WTC11 (cell line): Measurements from ENCODE around the gene CTXN1. TPM values are rescaled to one million over a fixed set of nuclear protein-coding genes. Genes with fewer than 3 reads are reported as not detected.
A peak's percentile ranks its signal among the peaks of the same experiment; 100 is the strongest.

Experiments used
- ATAC-seq: fragments of 200-7000 bp; cut with Tn5 transposase; 2 replicates; pipeline ENCODE4 v1.10.0; 2021; ENCODE audit warnings: mild to moderate bottlenecking, moderate library complexity
- CTCF ChIA-PET: fragments of 300-600 bp; sonication (Branson Sonifier 250); formaldehyde crosslinking; loops from one replicate; lab custom pipeline; 2021; ENCODE audit warnings: antibody characterized with exemption; lab: Charles Lee
- POLR2A ChIA-PET: fragments of 350-600 bp; sonication (Branson Sonifier 250); formaldehyde crosslinking; loops from one replicate; lab custom pipeline; 2021; ENCODE audit warnings: antibody characterized with exemption; lab: Charles Lee
- DNase-seq: peaks from one replicate; pipeline ENCODE4 v3.0.0; 2021; ENCODE audit warnings: low spot score
- H3K27ac Mint-ChIP-seq: 2 replicates; pipeline ENCODE4 v1.8.0; 2021; ENCODE audit warnings: mixed read lengths
- H3K27me3 Mint-ChIP-seq: 2 replicates; pipeline ENCODE4 v1.8.0; 2021; ENCODE audit warnings: low read depth, mild to moderate bottlenecking, moderate library complexity, mixed read lengths
- H3K36me3 Mint-ChIP-seq: 2 replicates; pipeline ENCODE4 v1.8.0; 2021; ENCODE audit warnings: mixed read lengths
- H3K4me1 Mint-ChIP-seq: 2 replicates; pipeline ENCODE4 v1.8.0; 2022; ENCODE audit warnings: mixed read lengths
- H3K4me3 Mint-ChIP-seq: 2 replicates; pipeline ENCODE4 v1.8.0; 2021; ENCODE audit warnings: mild to moderate bottlenecking, moderate library complexity, mixed read lengths
- H3K9me3 Mint-ChIP-seq: 2 replicates; pipeline ENCODE4 v1.8.0; 2021; ENCODE audit warnings: mixed read lengths
- CREM ChIP-seq: sonication (generic); formaldehyde crosslinking; IDR thresholded peaks from 2 replicates; pipeline ENCODE4 v1.8.1; 2022; ENCODE audit warnings: mild to moderate bottlenecking, missing genetic modification reagents, moderate library complexity
- ETV6 ChIP-seq: sonication (generic); formaldehyde crosslinking; IDR thresholded peaks from 2 replicates; pipeline ENCODE4 v1.8.1; 2022; ENCODE audit warnings: mild to moderate bottlenecking, missing genetic modification reagents
- JAZF1 ChIP-seq: fragments of 250-450 bp; sonication (Bioruptor Pico); IDR thresholded peaks from 2 replicates; pipeline ENCODE4 v1.9.0; 2021; ENCODE audit warnings: moderate library complexity, mild to moderate bottlenecking, inconsistent platforms
- MXD4 ChIP-seq: fragments of 250-450 bp; sonication (Bioruptor Pico); IDR thresholded peaks from 2 replicates; pipeline ENCODE4 v1.8.0; 2021; ENCODE audit warnings: mild to moderate bottlenecking, moderate library complexity, borderline replicate concordance
- NFYB ChIP-seq: sonication (generic); formaldehyde crosslinking; conservative IDR thresholded peaks from 2 replicates; pipeline ENCODE4 v1.8.0; 2022; ENCODE audit warnings: low read depth, missing genetic modification reagents
- NR2C2 ChIP-seq: sonication (generic); formaldehyde crosslinking; IDR thresholded peaks from 2 replicates; pipeline ENCODE4 v1.8.0; 2022; ENCODE audit warnings: mild to moderate bottlenecking, missing genetic modification reagents
- OVOL2 ChIP-seq: fragments of 250-450 bp; sonication (Bioruptor Pico); IDR thresholded peaks from 2 replicates; pipeline ENCODE4 v1.9.0; 2021; ENCODE audit warnings: mild to moderate bottlenecking, borderline replicate concordance
- SMAD3 ChIP-seq: sonication (generic); formaldehyde crosslinking; IDR thresholded peaks from 2 replicates; pipeline ENCODE4 v1.8.0; 2022; ENCODE audit warnings: missing genetic modification reagents, mild to moderate bottlenecking, borderline replicate concordance
- TEAD4 ChIP-seq: sonication (generic); formaldehyde crosslinking; IDR thresholded peaks from 2 replicates; pipeline ENCODE4 v1.8.0; 2022; ENCODE audit warnings: mild to moderate bottlenecking, missing genetic modification reagents
- TP53 ChIP-seq: sonication (generic); formaldehyde crosslinking; IDR thresholded peaks from 2 replicates; pipeline ENCODE4 v1.8.1; 2023; ENCODE audit warnings: mild to moderate bottlenecking, missing genetic modification reagents
- ZNF263 ChIP-seq: sonication (generic); formaldehyde crosslinking; IDR thresholded peaks from 2 replicates; pipeline ENCODE4 v1.8.1; 2022; ENCODE audit warnings: low read depth, mild to moderate bottlenecking, moderate library complexity, missing genetic modification reagents
- ZNF317 ChIP-seq: sonication (generic); formaldehyde crosslinking; IDR thresholded peaks from 2 replicates; pipeline ENCODE4 v1.8.1; 2023; ENCODE audit warnings: low read depth, mild to moderate bottlenecking, moderate library complexity, missing genetic modification reagents, borderline replicate concordance
- ZNF423 ChIP-seq: fragments of 250-450 bp; sonication (Bioruptor Pico); IDR thresholded peaks from 2 replicates; pipeline ENCODE4 v2.1.2; 2022; ENCODE audit warnings: mild to moderate bottlenecking, moderate library complexity
- total RNA-seq: library from RNA; stranded (reverse); gene quantifications from 3 replicates; pipeline ENCODE4 v1.2.3, GENCODE V29; 2021
- TF ChIP-seq, protein P1 (sequence below): sonication (generic); formaldehyde crosslinking; IDR thresholded peaks from 2 replicates; pipeline ENCODE4 v1.8.1; 2023; ENCODE audit warnings: mild to moderate bottlenecking, missing genetic modification reagents
- TF ChIP-seq, protein P2 (sequence below): sonication (generic); formaldehyde crosslinking; IDR thresholded peaks from 2 replicates; pipeline ENCODE4 v1.8.1; 2023; ENCODE audit warnings: mild to moderate bottlenecking, missing genetic modification reagents, moderate library complexity
- TF ChIP-seq, protein P3 (sequence below): sonication (generic); formaldehyde crosslinking; IDR thresholded peaks from 2 replicates; pipeline ENCODE4 v1.8.0; 2022; ENCODE audit warnings: mild to moderate bottlenecking, missing genetic modification reagents
- TF ChIP-seq, protein P4 (sequence below): sonication (generic); formaldehyde crosslinking; IDR thresholded peaks from 2 replicates; pipeline ENCODE4 v1.8.1; 2023; ENCODE audit warnings: mild to moderate bottlenecking, missing genetic modification reagents, moderate library complexity
- TF ChIP-seq, protein P5 (sequence below): sonication (generic); formaldehyde crosslinking; conservative IDR thresholded peaks from 2 replicates; pipeline ENCODE4 v1.8.1; 2022; ENCODE audit warnings: mild to moderate bottlenecking, missing genetic modification reagents
- TF ChIP-seq, protein P6 (sequence below): sonication (generic); formaldehyde crosslinking; IDR thresholded peaks from 2 replicates; pipeline ENCODE4 v1.8.1; 2023; ENCODE audit warnings: mild to moderate bottlenecking, missing genetic modification reagents, borderline replicate concordance
- TF ChIP-seq, protein P7 (sequence below): sonication (generic); formaldehyde crosslinking; IDR thresholded peaks from 2 replicates; pipeline ENCODE4 v1.8.1; 2023; ENCODE audit warnings: mild to moderate bottlenecking, missing genetic modification reagents

The CTXN1 gene
- total RNA-seq, 1 experiment from 2014 or later = 48.2 TPM

DNA sequence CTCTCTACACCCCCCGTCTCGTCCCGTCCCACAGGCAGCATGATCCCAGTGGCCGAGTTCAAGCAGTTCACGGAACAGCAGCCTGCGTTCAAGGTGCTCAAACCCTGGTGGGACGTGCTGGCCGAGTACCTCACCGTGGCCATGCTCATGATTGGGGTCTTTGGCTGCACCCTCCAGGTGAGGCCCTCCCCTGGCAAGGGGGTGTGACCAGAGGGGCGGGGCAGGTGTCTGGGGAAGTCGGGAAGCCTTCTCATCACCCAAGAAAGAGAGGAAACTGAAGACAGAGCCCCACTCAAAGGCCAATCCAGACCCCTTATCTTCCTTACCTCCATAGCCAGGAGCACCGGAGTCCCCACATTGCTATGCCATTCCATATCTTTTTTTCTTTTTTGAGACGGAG, 30.4 kb downstream of the CTXN1 start:
- peak overlapping the region; percentile 38; the same call in 1 of the 2 replicates for H3K27ac Mint-ChIP-seq
- ATAC-seq = no peak
- no peaks in the 10 kb centered on the region for H3K9me3 Mint-ChIP-seq
- H3K4me1 Mint-ChIP-seq = peaks cover 3% of the 10 kb centered on the region; the same call in 1 of the 2 replicates
- POLR2A ChIA-PET = no interaction called here
- CTCF ChIA-PET = no interaction called here
- TF ChIP-seq NR2C2 (no peak), MXD4 (CRISPR knock-in tag) (no peak), ZNF423 (no peak), ETV6 (CRISPR knock-in tag) (no peak), ZNF317 (no peak), OVOL2 (CRISPR knock-in tag) (no peak), NFYB (CRISPR knock-in tag) (no peak), ZNF263 (CRISPR knock-in tag) (no peak), TEAD4 (no peak), SMAD3 (CRISPR knock-in tag) (no peak), JAZF1 (CRISPR knock-in tag) (no peak), TP53 (no peak), CREM (CRISPR knock-in tag) (no peak)
- TF ChIP-seq, protein P1, sequence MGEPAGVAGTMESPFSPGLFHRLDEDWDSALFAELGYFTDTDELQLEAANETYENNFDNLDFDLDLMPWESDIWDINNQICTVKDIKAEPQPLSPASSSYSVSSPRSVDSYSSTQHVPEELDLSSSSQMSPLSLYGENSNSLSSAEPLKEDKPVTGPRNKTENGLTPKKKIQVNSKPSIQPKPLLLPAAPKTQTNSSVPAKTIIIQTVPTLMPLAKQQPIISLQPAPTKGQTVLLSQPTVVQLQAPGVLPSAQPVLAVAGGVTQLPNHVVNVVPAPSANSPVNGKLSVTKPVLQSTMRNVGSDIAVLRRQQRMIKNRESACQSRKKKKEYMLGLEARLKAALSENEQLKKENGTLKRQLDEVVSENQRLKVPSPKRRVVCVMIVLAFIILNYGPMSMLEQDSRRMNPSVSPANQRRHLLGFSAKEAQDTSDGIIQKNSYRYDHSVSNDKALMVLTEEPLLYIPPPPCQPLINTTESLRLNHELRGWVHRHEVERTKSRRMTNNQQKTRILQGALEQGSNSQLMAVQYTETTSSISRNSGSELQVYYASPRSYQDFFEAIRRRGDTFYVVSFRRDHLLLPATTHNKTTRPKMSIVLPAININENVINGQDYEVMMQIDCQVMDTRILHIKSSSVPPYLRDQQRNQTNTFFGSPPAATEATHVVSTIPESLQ (CRISPR knock-in tag) = no peak
- TF ChIP-seq, protein P2, sequence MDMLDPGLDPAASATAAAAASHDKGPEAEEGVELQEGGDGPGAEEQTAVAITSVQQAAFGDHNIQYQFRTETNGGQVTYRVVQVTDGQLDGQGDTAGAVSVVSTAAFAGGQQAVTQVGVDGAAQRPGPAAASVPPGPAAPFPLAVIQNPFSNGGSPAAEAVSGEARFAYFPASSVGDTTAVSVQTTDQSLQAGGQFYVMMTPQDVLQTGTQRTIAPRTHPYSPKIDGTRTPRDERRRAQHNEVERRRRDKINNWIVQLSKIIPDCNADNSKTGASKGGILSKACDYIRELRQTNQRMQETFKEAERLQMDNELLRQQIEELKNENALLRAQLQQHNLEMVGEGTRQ (CRISPR knock-in tag) = no peak
- TF ChIP-seq, protein P3, sequence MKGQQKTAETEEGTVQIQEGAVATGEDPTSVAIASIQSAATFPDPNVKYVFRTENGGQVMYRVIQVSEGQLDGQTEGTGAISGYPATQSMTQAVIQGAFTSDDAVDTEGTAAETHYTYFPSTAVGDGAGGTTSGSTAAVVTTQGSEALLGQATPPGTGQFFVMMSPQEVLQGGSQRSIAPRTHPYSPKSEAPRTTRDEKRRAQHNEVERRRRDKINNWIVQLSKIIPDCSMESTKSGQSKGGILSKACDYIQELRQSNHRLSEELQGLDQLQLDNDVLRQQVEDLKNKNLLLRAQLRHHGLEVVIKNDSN = no peak
- TF ChIP-seq, protein P4, sequence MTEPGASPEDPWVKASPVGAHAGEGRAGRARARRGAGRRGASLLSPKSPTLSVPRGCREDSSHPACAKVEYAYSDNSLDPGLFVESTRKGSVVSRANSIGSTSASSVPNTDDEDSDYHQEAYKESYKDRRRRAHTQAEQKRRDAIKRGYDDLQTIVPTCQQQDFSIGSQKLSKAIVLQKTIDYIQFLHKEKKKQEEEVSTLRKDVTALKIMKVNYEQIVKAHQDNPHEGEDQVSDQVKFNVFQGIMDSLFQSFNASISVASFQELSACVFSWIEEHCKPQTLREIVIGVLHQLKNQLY (CRISPR knock-in tag) = no peak
- TF ChIP-seq, protein P5, sequence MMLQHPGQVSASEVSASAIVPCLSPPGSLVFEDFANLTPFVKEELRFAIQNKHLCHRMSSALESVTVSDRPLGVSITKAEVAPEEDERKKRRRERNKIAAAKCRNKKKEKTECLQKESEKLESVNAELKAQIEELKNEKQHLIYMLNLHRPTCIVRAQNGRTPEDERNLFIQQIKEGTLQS = no peak
- TF ChIP-seq, protein P6, sequence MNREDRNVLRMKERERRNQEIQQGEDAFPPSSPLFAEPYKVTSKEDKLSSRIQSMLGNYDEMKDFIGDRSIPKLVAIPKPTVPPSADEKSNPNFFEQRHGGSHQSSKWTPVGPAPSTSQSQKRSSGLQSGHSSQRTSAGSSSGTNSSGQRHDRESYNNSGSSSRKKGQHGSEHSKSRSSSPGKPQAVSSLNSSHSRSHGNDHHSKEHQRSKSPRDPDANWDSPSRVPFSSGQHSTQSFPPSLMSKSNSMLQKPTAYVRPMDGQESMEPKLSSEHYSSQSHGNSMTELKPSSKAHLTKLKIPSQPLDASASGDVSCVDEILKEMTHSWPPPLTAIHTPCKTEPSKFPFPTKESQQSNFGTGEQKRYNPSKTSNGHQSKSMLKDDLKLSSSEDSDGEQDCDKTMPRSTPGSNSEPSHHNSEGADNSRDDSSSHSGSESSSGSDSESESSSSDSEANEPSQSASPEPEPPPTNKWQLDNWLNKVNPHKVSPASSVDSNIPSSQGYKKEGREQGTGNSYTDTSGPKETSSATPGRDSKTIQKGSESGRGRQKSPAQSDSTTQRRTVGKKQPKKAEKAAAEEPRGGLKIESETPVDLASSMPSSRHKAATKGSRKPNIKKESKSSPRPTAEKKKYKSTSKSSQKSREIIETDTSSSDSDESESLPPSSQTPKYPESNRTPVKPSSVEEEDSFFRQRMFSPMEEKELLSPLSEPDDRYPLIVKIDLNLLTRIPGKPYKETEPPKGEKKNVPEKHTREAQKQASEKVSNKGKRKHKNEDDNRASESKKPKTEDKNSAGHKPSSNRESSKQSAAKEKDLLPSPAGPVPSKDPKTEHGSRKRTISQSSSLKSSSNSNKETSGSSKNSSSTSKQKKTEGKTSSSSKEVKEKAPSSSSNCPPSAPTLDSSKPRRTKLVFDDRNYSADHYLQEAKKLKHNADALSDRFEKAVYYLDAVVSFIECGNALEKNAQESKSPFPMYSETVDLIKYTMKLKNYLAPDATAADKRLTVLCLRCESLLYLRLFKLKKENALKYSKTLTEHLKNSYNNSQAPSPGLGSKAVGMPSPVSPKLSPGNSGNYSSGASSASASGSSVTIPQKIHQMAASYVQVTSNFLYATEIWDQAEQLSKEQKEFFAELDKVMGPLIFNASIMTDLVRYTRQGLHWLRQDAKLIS (CRISPR knock-in tag) = no peak
- TF ChIP-seq, protein P7, sequence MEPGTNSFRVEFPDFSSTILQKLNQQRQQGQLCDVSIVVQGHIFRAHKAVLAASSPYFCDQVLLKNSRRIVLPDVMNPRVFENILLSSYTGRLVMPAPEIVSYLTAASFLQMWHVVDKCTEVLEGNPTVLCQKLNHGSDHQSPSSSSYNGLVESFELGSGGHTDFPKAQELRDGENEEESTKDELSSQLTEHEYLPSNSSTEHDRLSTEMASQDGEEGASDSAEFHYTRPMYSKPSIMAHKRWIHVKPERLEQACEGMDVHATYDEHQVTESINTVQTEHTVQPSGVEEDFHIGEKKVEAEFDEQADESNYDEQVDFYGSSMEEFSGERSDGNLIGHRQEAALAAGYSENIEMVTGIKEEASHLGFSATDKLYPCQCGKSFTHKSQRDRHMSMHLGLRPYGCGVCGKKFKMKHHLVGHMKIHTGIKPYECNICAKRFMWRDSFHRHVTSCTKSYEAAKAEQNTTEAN = no peak
- H3K36me3 Mint-ChIP-seq = no peaks in the 10 kb centered on the region
- DNase-seq = no peak
- H3K27me3 Mint-ChIP-seq = peaks cover 11% of the 10 kb centered on the region
- H3K4me3 Mint-ChIP-seq = no peak overlapping the region
